ENCODE data around the gene SLC37A1. TPM values are rescaled to one million over a fixed set of nuclear protein-coding genes. Genes with fewer than 3 reads are reported as not detected.
A peak's percentile ranks its signal among the peaks of the same experiment; 100 is the strongest.

Gene SLC37A1
- total RNA-seq, 1 donor from 2014 or later: 29.3 TPM

DNA sequence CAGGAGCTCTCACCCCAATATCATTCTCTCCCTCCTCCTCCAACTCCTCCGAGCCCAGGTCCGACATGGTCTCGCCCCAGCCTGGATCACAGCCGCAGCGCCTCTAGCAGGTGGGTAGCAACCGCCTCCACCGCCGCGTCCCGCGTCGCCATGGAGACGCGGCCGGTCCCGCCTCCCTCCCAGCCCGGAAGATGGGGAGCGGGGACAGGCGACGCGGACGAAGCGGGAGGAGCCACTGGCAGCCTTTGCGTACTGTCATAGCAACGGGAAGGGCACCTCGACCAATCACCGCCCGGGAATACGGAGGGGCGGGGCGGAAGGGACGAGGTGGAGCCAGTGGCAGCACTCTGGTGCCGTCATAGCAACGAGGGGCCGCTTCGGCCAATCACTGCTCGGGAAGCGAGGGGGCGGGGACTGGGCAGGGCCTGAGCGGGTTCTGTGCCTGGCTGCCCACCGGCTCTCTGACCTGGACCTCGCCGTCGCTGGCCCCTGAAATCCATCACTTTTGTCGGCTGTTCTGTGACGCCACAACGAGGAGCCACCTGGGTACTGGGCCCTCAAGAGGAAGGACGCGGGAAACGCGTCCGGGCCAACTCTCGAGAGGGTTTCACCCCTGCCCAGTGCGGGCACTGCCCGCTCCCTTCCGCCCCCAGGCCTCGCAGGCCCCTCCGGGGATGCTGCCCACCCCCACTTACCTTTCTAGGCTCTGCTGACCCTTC lies 17.4 kb upstream of the SLC37A1 start, which contains the start of gene RSPH1:
TSS of gene RSPH1 (minus strand) at position 105 of the 719 bp plus-strand sequence. CDS start at position 67, 38 bp downstream.
- TF ChIP-seq, protein P1, sequence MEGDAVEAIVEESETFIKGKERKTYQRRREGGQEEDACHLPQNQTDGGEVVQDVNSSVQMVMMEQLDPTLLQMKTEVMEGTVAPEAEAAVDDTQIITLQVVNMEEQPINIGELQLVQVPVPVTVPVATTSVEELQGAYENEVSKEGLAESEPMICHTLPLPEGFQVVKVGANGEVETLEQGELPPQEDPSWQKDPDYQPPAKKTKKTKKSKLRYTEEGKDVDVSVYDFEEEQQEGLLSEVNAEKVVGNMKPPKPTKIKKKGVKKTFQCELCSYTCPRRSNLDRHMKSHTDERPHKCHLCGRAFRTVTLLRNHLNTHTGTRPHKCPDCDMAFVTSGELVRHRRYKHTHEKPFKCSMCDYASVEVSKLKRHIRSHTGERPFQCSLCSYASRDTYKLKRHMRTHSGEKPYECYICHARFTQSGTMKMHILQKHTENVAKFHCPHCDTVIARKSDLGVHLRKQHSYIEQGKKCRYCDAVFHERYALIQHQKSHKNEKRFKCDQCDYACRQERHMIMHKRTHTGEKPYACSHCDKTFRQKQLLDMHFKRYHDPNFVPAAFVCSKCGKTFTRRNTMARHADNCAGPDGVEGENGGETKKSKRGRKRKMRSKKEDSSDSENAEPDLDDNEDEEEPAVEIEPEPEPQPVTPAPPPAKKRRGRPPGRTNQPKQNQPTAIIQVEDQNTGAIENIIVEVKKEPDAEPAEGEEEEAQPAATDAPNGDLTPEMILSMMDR (IDR thresholded peaks at IDR 0.05; ENCODE audit: insufficient read depth, low read length, poor library complexity, severe bottlenecking): no peak
- DNase-seq (ENCODE audit: low read depth): peak; percentile 92
- no peaks in the 10 kb centered on the region for H3K27me3 ChIP-seq (ENCODE audit: control insufficient read depth, insufficient read depth, low read length)
- peak within 1 kb of the TSS; percentile 71 for H3K4me3 ChIP-seq (ENCODE audit: low read depth, low read length)
- H3K36me3 ChIP-seq (ENCODE audit: control insufficient read depth, insufficient read depth, low read length): no peaks in the 10 kb centered on the region

- no peaks in the 10 kb centered on the region for H3K27me3 ChIP-seq (ENCODE audit: control insufficient read depth, insufficient read depth, low read length)
- TF ChIP-seq, protein P1 (IDR thresholded peaks at IDR 0.05; ENCODE audit: insufficient read depth, low read length, poor library complexity, severe bottlenecking): no peak
- DNase-seq (ENCODE audit: low read depth): no peak
- no peaks in the 10 kb centered on the region for H3K36me3 ChIP-seq (ENCODE audit: control insufficient read depth, insufficient read depth, low read length)
- peak overlapping the region; percentile 71 for H3K4me3 ChIP-seq (ENCODE audit: low read depth, low read length)
These were observed 16.8 kb upstream of the SLC37A1 start for GRCh38 chr21:42496839-42497202.

DNA sequence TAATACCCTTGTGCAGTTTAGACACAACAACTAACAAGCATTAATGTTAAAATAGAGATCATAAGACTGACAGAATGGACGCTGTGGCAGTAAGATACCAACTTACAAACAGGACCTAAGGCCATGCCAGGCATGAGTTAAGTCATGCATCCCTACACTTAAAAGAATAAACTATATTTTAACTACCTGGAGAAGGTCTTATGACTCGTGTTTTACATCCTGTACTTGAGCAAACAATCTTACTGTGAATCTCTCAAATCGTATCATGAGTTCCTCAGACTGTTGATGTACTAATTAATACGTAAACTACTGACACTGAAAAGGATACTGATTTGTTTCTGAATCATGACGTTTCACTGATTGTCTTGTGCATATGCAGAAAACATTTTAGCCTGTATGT lies 15.6 kb upstream of the SLC37A1 start:
- TF ChIP-seq, protein P1 (IDR thresholded peaks at IDR 0.05; ENCODE audit: insufficient read depth, low read length, poor library complexity, severe bottlenecking): no peak
- Histone ChIP-seq H3K36me3 (ENCODE audit: control insufficient read depth, insufficient read depth, low read length) (no peaks in the 10 kb centered on the region), H3K27me3 (ENCODE audit: control insufficient read depth, insufficient read depth, low read length) (no peaks in the 10 kb centered on the region), H3K4me3 (ENCODE audit: low read depth, low read length) (no peak overlapping the region)
- DNase-seq (ENCODE audit: low read depth): no peak

GRCh38 chr21:42499444-42500112 lies 14.1 kb upstream of the SLC37A1 start:
- TF ChIP-seq, protein P1 (IDR thresholded peaks at IDR 0.05; ENCODE audit: insufficient read depth, low read length, poor library complexity, severe bottlenecking): no peak
- Histone ChIP-seq H3K4me3 (ENCODE audit: low read depth, low read length) (no peak overlapping the region), H3K36me3 (ENCODE audit: control insufficient read depth, insufficient read depth, low read length) (no peaks in the 10 kb centered on the region), H3K27me3 (ENCODE audit: control insufficient read depth, insufficient read depth, low read length) (no peaks in the 10 kb centered on the region)
- DNase-seq (ENCODE audit: low read depth): no peak

DNA sequence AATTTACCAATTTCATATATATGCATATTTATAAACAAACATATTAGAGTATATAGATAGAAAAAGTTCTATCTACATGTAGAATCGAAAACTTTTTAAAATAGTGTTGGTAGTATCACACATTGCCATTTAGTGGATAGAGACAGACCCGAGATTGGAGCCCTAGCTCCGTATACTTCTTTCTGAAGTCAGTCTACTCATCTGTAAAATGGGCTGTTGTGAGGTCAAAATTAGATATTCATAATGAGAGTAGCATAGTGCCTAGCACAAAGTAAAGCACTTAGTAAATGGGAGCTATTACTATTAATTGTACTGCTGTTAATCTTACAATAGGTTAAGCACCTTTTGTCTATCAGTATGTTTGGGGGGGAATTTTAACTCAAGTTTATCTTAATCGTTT lies 13.4 kb upstream of the SLC37A1 start:
- DNase-seq (ENCODE audit: low read depth): no peak
- Histone ChIP-seq H3K36me3 (ENCODE audit: control insufficient read depth, insufficient read depth, low read length) (no peaks in the 10 kb centered on the region), H3K4me3 (ENCODE audit: low read depth, low read length) (no peak overlapping the region), H3K27me3 (ENCODE audit: control insufficient read depth, insufficient read depth, low read length) (no peaks in the 10 kb centered on the region)
- TF ChIP-seq, protein P1 (IDR thresholded peaks at IDR 0.05; ENCODE audit: insufficient read depth, low read length, poor library complexity, severe bottlenecking): no peak

Data from kidney epithelial cell (primary cell).